AG09319 (cell line): Measurements from ENCODE around the gene CTNNA3.
"Not testable (repeated sequence)": the region's sequence is repeated elsewhere in the genome, so short reads cannot be mapped to it uniquely, and the experiment has no call there.

Experiments
- DNase-seq: peaks from one replicate; pipeline ENCODE4 v3.0.0-alpha.2; 2010; ENCODE audit warnings: low read depth; ENCODE audit errors: extremely low read depth
- TF ChIP-seq, protein P1 (sequence below): IDR thresholded peaks from 2 replicates; pipeline ENCODE4 v1.5.1; 2011; ENCODE audit warnings: low read depth, mild to moderate bottlenecking, inconsistent platforms, low read length, moderate library complexity

Gene CTNNA3

GRCh38 chr10:67599597-67599996 is 96.4 kb downstream of the CTNNA3 start:
- TF ChIP-seq, protein P1, sequence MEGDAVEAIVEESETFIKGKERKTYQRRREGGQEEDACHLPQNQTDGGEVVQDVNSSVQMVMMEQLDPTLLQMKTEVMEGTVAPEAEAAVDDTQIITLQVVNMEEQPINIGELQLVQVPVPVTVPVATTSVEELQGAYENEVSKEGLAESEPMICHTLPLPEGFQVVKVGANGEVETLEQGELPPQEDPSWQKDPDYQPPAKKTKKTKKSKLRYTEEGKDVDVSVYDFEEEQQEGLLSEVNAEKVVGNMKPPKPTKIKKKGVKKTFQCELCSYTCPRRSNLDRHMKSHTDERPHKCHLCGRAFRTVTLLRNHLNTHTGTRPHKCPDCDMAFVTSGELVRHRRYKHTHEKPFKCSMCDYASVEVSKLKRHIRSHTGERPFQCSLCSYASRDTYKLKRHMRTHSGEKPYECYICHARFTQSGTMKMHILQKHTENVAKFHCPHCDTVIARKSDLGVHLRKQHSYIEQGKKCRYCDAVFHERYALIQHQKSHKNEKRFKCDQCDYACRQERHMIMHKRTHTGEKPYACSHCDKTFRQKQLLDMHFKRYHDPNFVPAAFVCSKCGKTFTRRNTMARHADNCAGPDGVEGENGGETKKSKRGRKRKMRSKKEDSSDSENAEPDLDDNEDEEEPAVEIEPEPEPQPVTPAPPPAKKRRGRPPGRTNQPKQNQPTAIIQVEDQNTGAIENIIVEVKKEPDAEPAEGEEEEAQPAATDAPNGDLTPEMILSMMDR: no peak

GRCh38 chr10:67596641-67597040 is 99.4 kb downstream of the CTNNA3 start:
- DNase-seq: no peak
- TF ChIP-seq, protein P1: no peak

More at GRCh38 chr10:67599597-67599996, 96.4 kb downstream of the CTNNA3 start:
- no peak for DNase-seq

DNA sequence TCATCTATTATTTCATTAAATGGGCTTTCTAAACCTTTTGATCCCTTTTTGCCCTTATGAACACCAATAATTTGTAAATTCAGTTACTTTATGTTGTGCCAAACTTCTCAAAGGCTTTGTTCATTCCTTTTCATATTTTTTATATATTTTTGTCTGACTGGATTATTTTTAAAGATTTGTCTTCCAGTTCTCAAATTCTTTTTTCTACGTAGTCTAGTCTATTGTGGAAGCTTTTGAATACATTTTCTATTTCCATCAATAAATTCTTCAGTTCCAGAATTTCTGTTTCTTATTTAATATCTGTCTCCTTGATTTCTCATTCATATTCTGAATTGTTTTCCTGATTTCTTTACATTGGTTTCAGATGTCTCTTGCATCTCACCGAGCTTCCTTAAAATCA is 108.2 kb downstream of the CTNNA3 start:
- DNase-seq: no peak
- TF ChIP-seq, protein P1: no peak

DNA sequence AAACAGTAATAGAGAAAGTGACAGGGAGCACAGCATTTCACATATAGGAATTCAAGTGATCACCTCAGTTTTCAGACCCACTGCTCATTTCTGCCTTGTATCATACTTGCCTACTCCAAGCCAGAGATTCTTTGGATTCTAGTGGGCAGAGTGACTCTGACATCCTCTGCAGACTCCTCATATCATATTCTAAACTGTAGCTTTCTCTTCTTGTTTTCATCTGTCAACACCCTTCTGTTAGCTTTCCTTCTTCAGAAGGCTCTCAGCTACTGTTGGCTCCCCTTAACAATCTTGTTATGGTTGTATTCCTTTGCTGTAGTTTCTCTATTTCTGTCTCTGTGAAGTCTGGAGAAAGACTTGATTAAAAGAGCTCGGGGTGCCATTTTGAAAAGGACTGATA is 120.5 kb downstream of the CTNNA3 start:
- no peak for DNase-seq
- TF ChIP-seq, protein P1: no peak

DNA sequence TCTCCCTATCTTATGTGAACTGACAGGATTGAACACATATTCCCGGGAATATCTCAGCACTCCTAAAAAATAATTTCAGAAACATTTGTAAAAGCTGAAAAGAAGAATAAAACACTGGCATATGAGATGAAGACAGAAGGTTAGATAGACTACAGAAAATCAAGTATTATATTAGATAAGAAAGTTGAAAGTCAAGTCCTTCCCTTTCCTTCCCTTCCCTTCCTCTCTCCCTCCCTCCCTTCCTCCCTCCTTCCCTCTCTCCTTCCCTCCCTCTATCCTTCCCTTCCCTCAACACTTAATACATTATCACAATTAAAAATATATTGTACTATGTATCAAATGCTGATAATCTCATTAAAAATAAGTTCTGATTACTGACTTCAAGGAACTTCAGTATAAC is 122.5 kb downstream of the CTNNA3 start:
- TF ChIP-seq, protein P1: no peak
- DNase-seq: no peak

GRCh38 chr10:67571503-67571902 is 124.5 kb downstream of the CTNNA3 start:
- TF ChIP-seq, protein P1: no peak
- DNase-seq: no peak

DNA sequence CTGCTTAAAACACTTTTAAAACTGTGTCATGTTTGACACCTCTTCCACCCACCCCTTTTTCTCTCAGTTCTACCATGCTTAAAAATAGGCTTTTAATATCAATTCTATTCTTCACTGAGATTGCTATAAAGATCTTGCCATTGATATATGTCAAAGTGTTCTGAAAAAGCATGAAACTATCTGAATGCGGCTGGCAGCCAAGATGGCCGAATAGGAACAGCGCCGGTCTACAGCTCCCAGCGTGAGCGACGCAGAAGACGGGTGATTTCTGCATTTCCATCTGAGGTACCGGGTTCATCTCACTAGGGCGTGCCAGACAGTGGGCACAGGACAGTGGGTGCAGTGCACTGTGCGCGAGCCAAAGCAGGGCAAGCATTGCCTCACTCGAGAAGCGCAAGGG is 137.7 kb downstream of the CTNNA3 start:
- not testable (repeated sequence) for DNase-seq

DNA sequence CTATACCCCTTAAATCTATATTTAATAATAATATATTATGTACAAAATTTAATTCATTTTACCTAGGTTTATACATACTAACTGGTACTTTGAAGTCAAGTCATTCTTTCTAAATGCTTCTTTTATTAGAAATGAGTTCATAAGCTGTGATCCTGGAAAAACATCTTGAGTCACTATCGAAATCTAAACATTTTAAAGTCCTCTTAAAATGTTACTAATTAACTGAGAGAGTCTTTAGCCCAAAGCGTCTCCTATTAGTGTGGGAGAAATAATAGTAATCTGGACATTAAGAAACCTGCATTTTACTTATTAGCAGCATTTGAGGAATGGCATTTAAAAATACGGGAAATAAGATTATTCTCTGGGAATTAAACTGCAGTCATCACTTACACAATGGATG is 142.7 kb downstream of the CTNNA3 start:
- TF ChIP-seq, protein P1: no peak
- no peak for DNase-seq
